ENCODE results near the gene ETV2. TPM values are rescaled to one million over a fixed set of nuclear protein-coding genes. Genes with fewer than 3 reads are reported as not detected.
"Not testable (repeated sequence)": the region's sequence is repeated elsewhere in the genome, so short reads cannot be mapped to it uniquely, and the experiment has no call there.

ETV2 gene
- total RNA-seq, 1 donor from 2014 or later = 0.70 TPM

- no peak for DNase-seq (ENCODE audit: extremely low read depth, low read depth, low spot score)
These were observed 15.2 kb downstream of the ETV2 start for GRCh38 chr19:35656700-35657099.

GRCh38 chr19:35657904-35658700, 16.6 kb downstream of the ETV2 start:
- no peak for DNase-seq (ENCODE audit: extremely low read depth, low read depth, low spot score)

- DNase-seq (ENCODE audit: extremely low read depth, low read depth, low spot score) = no peak
These were observed 20.4 kb downstream of the ETV2 start for GRCh38 chr19:35661995-35662340.

- DNase-seq (ENCODE audit: extremely low read depth, low read depth, low spot score) = no peak
These were observed 22.4 kb downstream of the ETV2 start for GRCh38 chr19:35663981-35664380.

- no peak for DNase-seq (ENCODE audit: extremely low read depth, low read depth, low spot score)
These were observed 23.6 kb downstream of the ETV2 start for GRCh38 chr19:35665157-35665556.

GRCh38 chr19:35665604-35666003, 24.1 kb downstream of the ETV2 start:
- no peak for DNase-seq (ENCODE audit: extremely low read depth, low read depth, low spot score)

- DNase-seq (ENCODE audit: extremely low read depth, low read depth, low spot score) = no peak
These were observed 24.8 kb downstream of the ETV2 start, which contains the start of gene UPK1A for GRCh38 chr19:35666251-35666913. Gene UPK1A, plus strand, starts transcription at chr19:35666517. Its CDS starts 296 bp downstream, at chr19:35666813.

- no peak for DNase-seq (ENCODE audit: extremely low read depth, low read depth, low spot score)
These were observed 28.0 kb downstream of the ETV2 start for GRCh38 chr19:35669566-35669965.

GRCh38 chr19:35669974-35670373, 28.4 kb downstream of the ETV2 start:
- no peak for DNase-seq (ENCODE audit: extremely low read depth, low read depth, low spot score)

GRCh38 chr19:35670686-35671085, 29.1 kb downstream of the ETV2 start:
- DNase-seq (ENCODE audit: extremely low read depth, low read depth, low spot score) = no peak

GRCh38 chr19:35671818-35672217, 30.3 kb downstream of the ETV2 start:
- DNase-seq (ENCODE audit: extremely low read depth, low read depth, low spot score) = no peak

GRCh38 chr19:35673121-35673804, 31.7 kb downstream of the ETV2 start:
- DNase-seq (ENCODE audit: extremely low read depth, low read depth, low spot score) = no peak

GRCh38 chr19:35675589-35676140, 34.1 kb downstream of the ETV2 start:
- DNase-seq (ENCODE audit: extremely low read depth, low read depth, low spot score) = no peak

- DNase-seq (ENCODE audit: extremely low read depth, low read depth, low spot score) = no peak
These were observed 48.3 kb downstream of the ETV2 start for GRCh38 chr19:35689836-35690235.

GRCh38 chr19:35691106-35691505, 49.6 kb downstream of the ETV2 start:
- not testable (repeated sequence) for DNase-seq (ENCODE audit: extremely low read depth, low read depth, low spot score)

GRCh38 chr19:35692010-35692409, 50.5 kb downstream of the ETV2 start:
- no peak for DNase-seq (ENCODE audit: extremely low read depth, low read depth, low spot score)

GRCh38 chr19:35693422-35693821, 51.9 kb downstream of the ETV2 start:
- no peak for DNase-seq (ENCODE audit: extremely low read depth, low read depth, low spot score)

GRCh38 chr19:35693835-35694599, 52.5 kb downstream of the ETV2 start:
- DNase-seq (ENCODE audit: extremely low read depth, low read depth, low spot score) = peak; percentile 42

Measured in glomerular endothelial cell (primary cell).